ENCODE measurements around the gene DBNL.

- TF ChIP-seq CTCF (IDR thresholded peaks at IDR 0.05) = no peak
- TF ChIP-seq POLR2A (IDR thresholded peaks at IDR 0.05) = no peak
- TF ChIP-seq POLR2AphosphoS5 (IDR thresholded peaks at IDR 0.05) = no peak
- no peak for TF ChIP-seq EP300 (IDR thresholded peaks at IDR 0.05)
Observed at GRCh38 chr7:44050121-44050914, 5.8 kb downstream of the DBNL start.

Data from upper lobe of left lung (tissue), 4 donors.